ENCODE data around the gene GNPAT. TPM values are rescaled to one million over a fixed set of nuclear protein-coding genes. Genes with fewer than 3 reads are reported as not detected.

GNPAT gene
- total RNA-seq, 4 donors from 2014 or later = 33.9 to 41.9 (median 38.8) TPM

DNA sequence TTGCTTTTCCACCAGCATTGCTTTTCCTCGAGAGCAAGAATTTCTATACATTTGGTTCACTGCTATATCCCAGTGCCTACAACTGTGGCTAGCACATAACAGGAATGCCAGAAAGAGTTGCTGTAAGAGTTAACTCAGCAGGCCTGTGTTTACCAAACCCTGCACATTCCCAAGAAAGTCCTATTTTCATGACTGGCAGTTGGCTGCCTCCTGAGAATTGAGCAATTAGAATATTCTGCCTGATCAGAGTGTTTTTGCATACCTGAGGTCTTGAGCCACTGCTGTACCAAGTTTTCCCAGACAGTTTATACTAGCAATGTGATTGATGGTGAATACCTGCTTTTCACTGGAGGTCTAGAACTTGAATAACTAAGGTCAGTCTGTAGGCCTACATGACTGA, 2.7 kb upstream of the GNPAT start:
- H3K27me3 ChIP-seq = no peaks in the 10 kb centered on the region
- intact Hi-C loops (cut with DNase I) = loop anchor here (10.0 kb wide), 1 partner anchor 97 kb away; the partner anchor contains the start of genes EXOC8 and SPRTN
- no peak overlapping the region for H3K4me3 ChIP-seq (replicated peaks in 1 of 3)
- H3K4me1 ChIP-seq = peaks cover 14 to 23% of the 10 kb centered on the region in 2 donors
- WGBS, 2 donors = 100% methylated on average over 1 of the region's 1 CpG
- no peaks in the 10 kb centered on the region for H3K9me3 ChIP-seq
- TF ChIP-seq CTCF (IDR thresholded peaks at IDR 0.05) = no peak
- no peak for TF ChIP-seq POLR2A (IDR thresholded peaks at IDR 0.05)
- peaks cover 0 to 7% of the 10 kb centered on the region in 2 donors for H3K36me3 ChIP-seq
- H3K27ac ChIP-seq = no peak overlapping the region
- DNase-seq = no peak

GRCh38 chr1:231240531-231240882, 505 bp upstream of the GNPAT start:
- Histone ChIP-seq H3K4me3 (replicated peaks in 1 of 3) (peak overlapping the region; percentile 69 to 94 (median 73)), H3K27ac (peak overlapping the region; percentile 41 to 78 (median 69)), H3K27me3 (no peaks in the 10 kb centered on the region), H3K4me1 (peaks cover 15 to 25% of the 10 kb centered on the region in 2 donors), H3K36me3 (peaks cover 0 to 7% of the 10 kb centered on the region in 2 donors), H3K9me3 (no peaks in the 10 kb centered on the region)
- no peak for TF ChIP-seq POLR2A (IDR thresholded peaks at IDR 0.05)
- no peak for TF ChIP-seq CTCF (IDR thresholded peaks at IDR 0.05)
- DNase-seq = no peak
- intact Hi-C loops (cut with DNase I) = no loop called here
- WGBS, 2 donors = 3 to 4% methylated on average over 12 to 13 of the region's 13 CpGs

GRCh38 chr1:231241750-231242149, 738 bp downstream of the GNPAT start:
- peaks cover 0 to 7% of the 10 kb centered on the region in 2 donors for H3K36me3 ChIP-seq
- intact Hi-C loops (cut with DNase I) = no loop called here
- peak overlapping the region; percentile 41 to 78 (median 69) for H3K27ac ChIP-seq
- TF ChIP-seq CTCF (IDR thresholded peaks at IDR 0.05) (no peak), POLR2A (IDR thresholded peaks at IDR 0.05) (no peak)
- 1 to 2% methylated on average over 10 of the region's 10 CpGs for WGBS, 2 donors
- H3K9me3 ChIP-seq = no peaks in the 10 kb centered on the region
- H3K4me3 ChIP-seq (replicated peaks in 1 of 3) = peak overlapping the region; percentile 69 to 94 (median 73)
- H3K4me1 ChIP-seq = peaks cover 15 to 25% of the 10 kb centered on the region in 2 donors
- peak; percentile 14 for DNase-seq
- no peaks in the 10 kb centered on the region for H3K27me3 ChIP-seq

DNA sequence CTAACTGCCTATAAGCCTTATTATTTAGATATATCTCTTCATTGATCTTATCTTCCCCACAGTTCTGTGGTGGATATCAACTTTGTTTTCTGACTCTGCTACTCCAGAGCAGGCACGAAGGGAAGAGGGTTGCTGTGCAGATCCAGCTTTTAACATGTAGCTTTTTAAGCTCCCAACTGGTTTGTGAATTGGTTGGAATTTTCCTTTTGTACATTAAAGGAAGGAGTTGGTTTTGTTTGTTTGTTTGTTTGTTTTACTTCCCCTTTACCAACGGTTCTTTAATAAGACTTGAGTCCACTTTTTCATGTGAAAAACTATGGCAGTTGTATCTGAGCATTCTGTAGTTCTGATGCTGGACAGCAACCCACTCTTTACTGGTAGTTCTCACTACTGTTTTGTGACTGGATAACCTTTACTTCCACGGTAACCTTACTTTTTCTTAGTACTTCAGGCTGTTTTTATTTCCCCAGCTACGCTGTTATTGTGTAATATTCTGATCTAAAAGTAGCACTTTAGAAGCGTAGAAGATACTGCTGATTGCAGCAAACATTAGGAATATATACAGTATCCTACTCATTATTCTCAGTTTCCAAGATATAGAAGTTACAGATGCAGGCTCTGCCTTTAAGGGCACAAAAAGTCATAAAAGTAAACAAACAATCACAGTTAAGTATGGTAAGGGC, 1.6 kb downstream of the GNPAT start:
- Histone ChIP-seq H3K4me3 (replicated peaks in 1 of 3) (peak overlapping the region in 1 of 3 donors; percentile 73), H3K36me3 (peaks cover 0 to 7% of the 10 kb centered on the region in 2 donors), H3K4me1 (peaks cover 15 to 25% of the 10 kb centered on the region in 2 donors), H3K27me3 (no peaks in the 10 kb centered on the region), H3K9me3 (no peaks in the 10 kb centered on the region), H3K27ac (no peak overlapping the region)
- intact Hi-C loops (cut with DNase I) = no loop called here
- TF ChIP-seq POLR2A (IDR thresholded peaks at IDR 0.05) = no peak
- TF ChIP-seq CTCF (IDR thresholded peaks at IDR 0.05) = no peak
- WGBS, 2 donors = 46 to 48% methylated on average over 5 of the region's 5 CpGs
- DNase-seq = no peak

- no peaks in the 10 kb centered on the region for H3K27me3 ChIP-seq
- H3K27ac ChIP-seq = no peak overlapping the region
- H3K4me1 ChIP-seq = no peaks in the 10 kb centered on the region
- H3K4me3 ChIP-seq (replicated peaks in 1 of 3) = no peak overlapping the region
- peaks cover 0 to 10% of the 10 kb centered on the region in 2 donors for H3K36me3 ChIP-seq
- no peak for DNase-seq
- no peaks in the 10 kb centered on the region for H3K9me3 ChIP-seq
- TF ChIP-seq CTCF (IDR thresholded peaks at IDR 0.05) (no peak), POLR2A (IDR thresholded peaks at IDR 0.05) (no peak)
- 97 to 98% methylated on average over 1 of the region's 1 CpG for WGBS, 2 donors
- intact Hi-C loops (cut with DNase I) = no loop called here
These were observed 7.8 kb downstream of the GNPAT start for GRCh38 chr1:231248778-231249177.
